OCI-LY3 (cell line): ENCODE data around the gene PRKAG3.

Experiments
- EZH2phosphoT487 ChIP-seq: fragments of 200-600 bp; shearing (Covaris generic); IDR thresholded peaks from 2 replicates; pipeline ENCODE4 v1.6.1; 2018; ENCODE audit warnings: antibody characterized with exemption, mixed run types, low read depth
- TF ChIP-seq, protein P1 (sequence below): fragments of 200-600, 300-600 bp; sonication (generic); IDR thresholded peaks from 2 replicates; pipeline ENCODE4 v1.5.1; 2014; ENCODE audit warnings: antibody characterized with exemption, low read length, low read depth

GRCh38 chr2:218831378-218831990 is at the start of gene PRKAG3:
- TF ChIP-seq, protein P1, sequence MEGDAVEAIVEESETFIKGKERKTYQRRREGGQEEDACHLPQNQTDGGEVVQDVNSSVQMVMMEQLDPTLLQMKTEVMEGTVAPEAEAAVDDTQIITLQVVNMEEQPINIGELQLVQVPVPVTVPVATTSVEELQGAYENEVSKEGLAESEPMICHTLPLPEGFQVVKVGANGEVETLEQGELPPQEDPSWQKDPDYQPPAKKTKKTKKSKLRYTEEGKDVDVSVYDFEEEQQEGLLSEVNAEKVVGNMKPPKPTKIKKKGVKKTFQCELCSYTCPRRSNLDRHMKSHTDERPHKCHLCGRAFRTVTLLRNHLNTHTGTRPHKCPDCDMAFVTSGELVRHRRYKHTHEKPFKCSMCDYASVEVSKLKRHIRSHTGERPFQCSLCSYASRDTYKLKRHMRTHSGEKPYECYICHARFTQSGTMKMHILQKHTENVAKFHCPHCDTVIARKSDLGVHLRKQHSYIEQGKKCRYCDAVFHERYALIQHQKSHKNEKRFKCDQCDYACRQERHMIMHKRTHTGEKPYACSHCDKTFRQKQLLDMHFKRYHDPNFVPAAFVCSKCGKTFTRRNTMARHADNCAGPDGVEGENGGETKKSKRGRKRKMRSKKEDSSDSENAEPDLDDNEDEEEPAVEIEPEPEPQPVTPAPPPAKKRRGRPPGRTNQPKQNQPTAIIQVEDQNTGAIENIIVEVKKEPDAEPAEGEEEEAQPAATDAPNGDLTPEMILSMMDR, result no peak
- no peak for TF ChIP-seq EZH2phosphoT487
